ENCODE data around the gene ITIH3.

DNA sequence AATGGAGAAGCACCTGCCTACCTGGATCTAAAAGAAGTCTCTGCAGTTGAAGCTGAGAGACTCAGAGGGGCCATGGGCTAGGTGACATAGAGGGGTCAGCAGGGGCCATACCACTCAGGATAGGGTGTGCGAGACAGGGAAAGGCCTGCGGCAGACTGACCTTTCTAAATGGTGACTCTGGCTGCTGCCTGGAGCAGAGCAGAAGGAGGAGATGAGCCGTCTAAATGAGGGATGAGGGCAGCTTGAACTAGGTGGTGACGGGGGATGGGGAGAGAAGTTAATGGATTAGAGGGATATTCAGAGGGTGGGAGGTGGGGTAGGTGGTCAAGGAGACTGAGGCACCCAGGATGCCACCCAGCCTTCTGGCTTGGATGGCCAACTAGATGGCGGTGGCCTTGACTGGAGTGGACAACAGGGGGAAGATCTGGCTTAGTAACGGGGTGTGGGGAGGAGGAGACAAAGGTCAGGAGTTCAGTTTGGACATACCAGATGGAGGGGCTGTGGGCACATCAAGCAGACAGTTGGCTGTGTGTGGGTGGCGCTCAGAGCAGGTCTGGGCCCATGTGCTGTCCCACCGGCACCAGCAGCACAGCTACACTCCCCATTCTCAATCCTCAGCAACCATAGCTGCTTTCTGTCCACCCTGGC lies 20.4 kb upstream of the ITIH3 start:
- TF ChIP-seq, protein P1, sequence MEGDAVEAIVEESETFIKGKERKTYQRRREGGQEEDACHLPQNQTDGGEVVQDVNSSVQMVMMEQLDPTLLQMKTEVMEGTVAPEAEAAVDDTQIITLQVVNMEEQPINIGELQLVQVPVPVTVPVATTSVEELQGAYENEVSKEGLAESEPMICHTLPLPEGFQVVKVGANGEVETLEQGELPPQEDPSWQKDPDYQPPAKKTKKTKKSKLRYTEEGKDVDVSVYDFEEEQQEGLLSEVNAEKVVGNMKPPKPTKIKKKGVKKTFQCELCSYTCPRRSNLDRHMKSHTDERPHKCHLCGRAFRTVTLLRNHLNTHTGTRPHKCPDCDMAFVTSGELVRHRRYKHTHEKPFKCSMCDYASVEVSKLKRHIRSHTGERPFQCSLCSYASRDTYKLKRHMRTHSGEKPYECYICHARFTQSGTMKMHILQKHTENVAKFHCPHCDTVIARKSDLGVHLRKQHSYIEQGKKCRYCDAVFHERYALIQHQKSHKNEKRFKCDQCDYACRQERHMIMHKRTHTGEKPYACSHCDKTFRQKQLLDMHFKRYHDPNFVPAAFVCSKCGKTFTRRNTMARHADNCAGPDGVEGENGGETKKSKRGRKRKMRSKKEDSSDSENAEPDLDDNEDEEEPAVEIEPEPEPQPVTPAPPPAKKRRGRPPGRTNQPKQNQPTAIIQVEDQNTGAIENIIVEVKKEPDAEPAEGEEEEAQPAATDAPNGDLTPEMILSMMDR (IDR thresholded peaks at IDR 0.05) = no peak
- TF ChIP-seq EP300 (IDR thresholded peaks at IDR 0.05) = no peak
- no peak for TF ChIP-seq POLR2A (IDR thresholded peaks at IDR 0.05; ENCODE audit: low read depth)

Measured in esophagus muscularis mucosa (tissue), 4 donors.